ENCODE measurements around the gene STK24.

STK24 gene

DNA sequence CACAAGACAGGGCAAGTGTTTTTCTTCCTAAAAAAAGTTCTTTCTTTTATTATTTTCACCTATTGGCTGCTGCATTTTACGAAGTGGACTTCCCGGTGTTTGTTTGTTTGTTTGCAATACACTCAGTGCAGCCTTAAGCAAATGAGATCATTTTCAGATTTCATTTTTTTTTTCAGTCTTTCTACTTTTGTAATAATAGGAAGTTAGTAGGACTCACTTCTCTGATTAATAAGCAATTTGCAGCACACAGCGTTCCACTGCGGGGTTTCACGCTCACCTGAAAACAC, 128.3 kb downstream of the STK24 start:
- H3K79me2 ChIP-seq (ENCODE audit: insufficient read depth, low read length) = no peaks in the 10 kb centered on the region
- H3K4me2 ChIP-seq (ENCODE audit: low read depth, low read length, poor library complexity, severe bottlenecking) = no peak overlapping the region
- H3K36me3 ChIP-seq (ENCODE audit: insufficient read depth, low read length) = peaks cover 36% of the 10 kb centered on the region; the same call in 1 of the 2 replicates
- H3K4me1 ChIP-seq (ENCODE audit: insufficient read depth, low read length, poor library complexity, severe bottlenecking) = peaks cover 16% of the 10 kb centered on the region
- H3K9me3 ChIP-seq (ENCODE audit: insufficient read depth, low read depth, low read length) = no peaks in the 10 kb centered on the region
- peaks cover 4% of the 10 kb centered on the region for H4K20me1 ChIP-seq (ENCODE audit: insufficient read depth, low read length, poor library complexity, severe bottlenecking)
- H3K27me3 ChIP-seq (ENCODE audit: insufficient read depth, low read length, poor library complexity, severe bottlenecking) = no peaks in the 10 kb centered on the region
- no peaks in the 10 kb centered on the region for H3K9me2 ChIP-seq (replicated peaks; ENCODE audit: low read depth, low read length)
- H3F3A ChIP-seq (ENCODE audit: low read depth) = no peaks in the 10 kb centered on the region
- TF ChIP-seq, protein P1, sequence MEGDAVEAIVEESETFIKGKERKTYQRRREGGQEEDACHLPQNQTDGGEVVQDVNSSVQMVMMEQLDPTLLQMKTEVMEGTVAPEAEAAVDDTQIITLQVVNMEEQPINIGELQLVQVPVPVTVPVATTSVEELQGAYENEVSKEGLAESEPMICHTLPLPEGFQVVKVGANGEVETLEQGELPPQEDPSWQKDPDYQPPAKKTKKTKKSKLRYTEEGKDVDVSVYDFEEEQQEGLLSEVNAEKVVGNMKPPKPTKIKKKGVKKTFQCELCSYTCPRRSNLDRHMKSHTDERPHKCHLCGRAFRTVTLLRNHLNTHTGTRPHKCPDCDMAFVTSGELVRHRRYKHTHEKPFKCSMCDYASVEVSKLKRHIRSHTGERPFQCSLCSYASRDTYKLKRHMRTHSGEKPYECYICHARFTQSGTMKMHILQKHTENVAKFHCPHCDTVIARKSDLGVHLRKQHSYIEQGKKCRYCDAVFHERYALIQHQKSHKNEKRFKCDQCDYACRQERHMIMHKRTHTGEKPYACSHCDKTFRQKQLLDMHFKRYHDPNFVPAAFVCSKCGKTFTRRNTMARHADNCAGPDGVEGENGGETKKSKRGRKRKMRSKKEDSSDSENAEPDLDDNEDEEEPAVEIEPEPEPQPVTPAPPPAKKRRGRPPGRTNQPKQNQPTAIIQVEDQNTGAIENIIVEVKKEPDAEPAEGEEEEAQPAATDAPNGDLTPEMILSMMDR (conservative IDR thresholded peaks at IDR 0.05; ENCODE audit: low read length) = no peak; the same call in 1 of the 2 replicates
- no peak for TF ChIP-seq EZH2phosphoT487 (IDR thresholded peaks at IDR 0.05; ENCODE audit: borderline replicate concordance)
- no peak overlapping the region for H3K9ac ChIP-seq (ENCODE audit: low read depth, low read length, poor library complexity, severe bottlenecking)
- H2AFZ ChIP-seq (ENCODE audit: low read length) = no peak overlapping the region
- no peak overlapping the region for H3K4me3 ChIP-seq (ENCODE audit: low read length, poor library complexity, severe bottlenecking)

DNA sequence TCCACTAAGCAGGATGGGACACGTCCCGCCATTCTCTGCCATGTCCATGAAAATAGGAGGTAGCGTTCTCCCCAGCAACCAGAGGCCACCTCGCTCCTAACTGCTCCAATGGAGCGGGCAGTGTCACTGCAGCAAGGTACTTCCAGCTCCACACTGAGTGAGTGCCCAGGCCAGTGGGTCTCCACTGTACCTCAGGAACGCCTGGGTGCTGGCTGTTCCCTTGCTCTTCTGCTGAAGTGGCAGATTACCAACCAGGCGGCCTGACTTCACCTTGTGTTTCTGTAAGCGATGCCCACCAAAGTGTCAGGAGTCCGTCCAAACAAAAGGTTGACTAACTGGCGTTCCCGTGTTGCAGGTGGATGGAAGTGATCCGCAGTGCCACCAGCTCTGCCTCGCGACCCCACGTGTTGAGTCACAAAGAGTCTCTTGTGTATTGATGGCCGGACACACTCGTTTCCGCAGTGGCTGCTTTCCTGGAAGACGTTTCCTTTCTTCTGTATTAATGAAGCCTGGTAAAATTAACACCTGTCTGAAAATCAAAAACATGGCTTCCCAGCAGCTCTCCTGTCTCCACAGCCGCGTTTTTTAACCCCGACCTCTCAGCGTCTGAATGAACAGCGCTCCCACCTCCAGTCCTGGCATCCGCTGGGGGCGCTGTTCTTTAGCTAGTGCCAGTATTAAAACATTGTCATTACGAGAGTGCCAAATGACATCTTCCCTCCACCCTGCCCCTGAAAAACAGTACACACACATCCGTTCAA, 128.8 kb downstream of the STK24 start:
- peaks cover 4% of the 10 kb centered on the region for H4K20me1 ChIP-seq (ENCODE audit: insufficient read depth, low read length, poor library complexity, severe bottlenecking)
- H3K9ac ChIP-seq (ENCODE audit: low read depth, low read length, poor library complexity, severe bottlenecking) = no peak overlapping the region
- H3K9me3 ChIP-seq (ENCODE audit: insufficient read depth, low read depth, low read length) = no peaks in the 10 kb centered on the region
- peaks cover 31% of the 10 kb centered on the region; the same call in 1 of the 2 replicates for H3K36me3 ChIP-seq (ENCODE audit: insufficient read depth, low read length)
- no peak for TF ChIP-seq EZH2phosphoT487 (IDR thresholded peaks at IDR 0.05; ENCODE audit: borderline replicate concordance)
- TF ChIP-seq, protein P1 (conservative IDR thresholded peaks at IDR 0.05; ENCODE audit: low read length) = peak; percentile 55
- no peaks in the 10 kb centered on the region for H3K79me2 ChIP-seq (ENCODE audit: insufficient read depth, low read length)
- H3F3A ChIP-seq (ENCODE audit: low read depth) = no peaks in the 10 kb centered on the region
- no peak overlapping the region for H2AFZ ChIP-seq (ENCODE audit: low read length)
- H3K9me2 ChIP-seq (replicated peaks; ENCODE audit: low read depth, low read length) = no peaks in the 10 kb centered on the region
- H3K4me3 ChIP-seq (ENCODE audit: low read length, poor library complexity, severe bottlenecking) = no peak overlapping the region
- H3K4me2 ChIP-seq (ENCODE audit: low read depth, low read length, poor library complexity, severe bottlenecking) = no peak overlapping the region
- peaks cover 16% of the 10 kb centered on the region for H3K4me1 ChIP-seq (ENCODE audit: insufficient read depth, low read length, poor library complexity, severe bottlenecking)
- H3K27me3 ChIP-seq (ENCODE audit: insufficient read depth, low read length, poor library complexity, severe bottlenecking) = no peaks in the 10 kb centered on the region

DNA sequence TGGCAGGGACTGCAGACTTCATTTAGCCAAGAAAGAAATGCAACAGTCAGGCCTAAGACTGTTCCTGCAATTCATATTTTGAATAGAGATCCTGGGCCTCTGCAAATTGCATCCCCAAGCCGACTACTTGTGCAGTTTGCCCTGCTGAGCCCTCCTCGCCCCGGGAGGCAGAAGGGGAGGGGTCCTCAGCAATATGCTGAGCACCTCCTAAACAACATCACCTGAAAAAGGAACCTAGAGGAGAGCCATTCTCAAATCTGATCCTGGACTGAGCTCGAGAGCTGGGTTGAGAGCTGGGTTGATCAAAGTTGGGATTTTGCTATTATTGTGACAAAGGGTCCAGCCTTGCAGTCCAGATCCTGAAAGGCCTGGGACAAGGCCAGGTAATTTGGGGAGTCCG, 129.8 kb downstream of the STK24 start:
- Histone ChIP-seq H3F3A (ENCODE audit: low read depth) (no peaks in the 10 kb centered on the region), H3K4me1 (ENCODE audit: insufficient read depth, low read length, poor library complexity, severe bottlenecking) (peaks cover 16% of the 10 kb centered on the region), H3K79me2 (ENCODE audit: insufficient read depth, low read length) (no peaks in the 10 kb centered on the region), H3K4me3 (ENCODE audit: low read length, poor library complexity, severe bottlenecking) (no peak overlapping the region), H3K9me2 (replicated peaks; ENCODE audit: low read depth, low read length) (no peaks in the 10 kb centered on the region), H4K20me1 (ENCODE audit: insufficient read depth, low read length, poor library complexity, severe bottlenecking) (peaks cover 4% of the 10 kb centered on the region), H3K27me3 (ENCODE audit: insufficient read depth, low read length, poor library complexity, severe bottlenecking) (no peaks in the 10 kb centered on the region), H3K36me3 (ENCODE audit: insufficient read depth, low read length) (peaks cover 23% of the 10 kb centered on the region; the same call in 1 of the 2 replicates), H3K4me2 (ENCODE audit: low read depth, low read length, poor library complexity, severe bottlenecking) (no peak overlapping the region), H2AFZ (ENCODE audit: low read length) (no peak overlapping the region), H3K9ac (ENCODE audit: low read depth, low read length, poor library complexity, severe bottlenecking) (no peak overlapping the region), H3K9me3 (ENCODE audit: insufficient read depth, low read depth, low read length) (no peaks in the 10 kb centered on the region)
- TF ChIP-seq EZH2phosphoT487 (IDR thresholded peaks at IDR 0.05; ENCODE audit: borderline replicate concordance) = no peak
- TF ChIP-seq, protein P1 (conservative IDR thresholded peaks at IDR 0.05; ENCODE audit: low read length) = no peak

Measured in Loucy (cell line).